Suppressor macrophage treated with lipopolysaccharide for 1 hour (primary cell): ENCODE measurements around the gene PLEKHG4.

Experiments
- DNase-seq, 3 donors: peaks; one replicate each; pipeline ENCODE4 v3.0.0-alpha.2; 2020 to 2022

PLEKHG4 gene

GRCh38 chr16:67279296-67280089 lies at the start of gene PLEKHG4:
TSS of gene PLEKHG4 (plus strand) at chr16:67279532. CDS start at chr16:67280045, 513 bp downstream.
- peak; percentile 69 to 90 (median 83) for DNase-seq

DNA sequence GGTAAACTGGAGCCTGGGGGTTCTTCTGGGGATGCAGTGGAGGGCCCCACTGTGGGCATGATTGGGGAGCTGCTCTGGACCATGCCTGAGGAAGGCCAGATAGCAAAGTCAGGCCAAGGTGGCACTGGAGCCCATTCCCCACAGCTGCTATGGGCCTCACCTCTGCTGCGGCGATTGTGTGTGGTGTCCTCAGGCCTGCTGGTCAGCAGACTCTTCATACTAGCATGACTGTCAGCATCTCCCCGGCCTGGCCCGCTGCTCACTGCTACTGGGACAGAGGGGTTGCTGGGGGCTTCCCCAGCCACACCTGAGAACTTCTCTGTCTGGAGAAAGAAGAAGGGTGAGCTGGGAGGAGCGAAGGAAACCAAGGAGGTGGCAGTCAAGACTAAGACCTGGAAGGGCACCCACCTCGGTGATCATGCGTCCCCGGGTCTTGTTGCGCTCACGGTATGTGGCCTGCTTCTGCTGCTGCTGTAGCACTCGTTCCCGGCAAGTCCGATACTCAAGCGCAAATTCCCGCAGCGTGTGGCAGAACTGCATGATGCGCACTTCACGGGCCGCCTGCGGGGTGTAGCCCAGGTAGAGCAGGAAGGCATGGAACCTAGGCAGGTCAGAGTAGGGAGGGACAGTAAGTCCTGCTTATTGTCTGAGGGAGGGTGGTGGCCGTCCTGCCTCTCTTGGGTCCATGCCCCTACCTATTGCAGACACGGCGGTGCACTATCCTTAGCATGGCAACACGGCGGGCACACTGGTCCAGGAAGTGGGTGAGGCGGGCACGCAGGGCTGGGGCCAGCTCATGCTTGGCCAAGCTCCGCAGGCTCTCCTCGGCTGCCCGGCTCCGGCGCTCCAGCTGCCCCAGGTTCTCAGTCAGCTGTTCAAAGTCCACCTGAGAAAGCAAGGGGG lies 49.2 kb upstream of the PLEKHG4 start:
- no peak for DNase-seq

DNA sequence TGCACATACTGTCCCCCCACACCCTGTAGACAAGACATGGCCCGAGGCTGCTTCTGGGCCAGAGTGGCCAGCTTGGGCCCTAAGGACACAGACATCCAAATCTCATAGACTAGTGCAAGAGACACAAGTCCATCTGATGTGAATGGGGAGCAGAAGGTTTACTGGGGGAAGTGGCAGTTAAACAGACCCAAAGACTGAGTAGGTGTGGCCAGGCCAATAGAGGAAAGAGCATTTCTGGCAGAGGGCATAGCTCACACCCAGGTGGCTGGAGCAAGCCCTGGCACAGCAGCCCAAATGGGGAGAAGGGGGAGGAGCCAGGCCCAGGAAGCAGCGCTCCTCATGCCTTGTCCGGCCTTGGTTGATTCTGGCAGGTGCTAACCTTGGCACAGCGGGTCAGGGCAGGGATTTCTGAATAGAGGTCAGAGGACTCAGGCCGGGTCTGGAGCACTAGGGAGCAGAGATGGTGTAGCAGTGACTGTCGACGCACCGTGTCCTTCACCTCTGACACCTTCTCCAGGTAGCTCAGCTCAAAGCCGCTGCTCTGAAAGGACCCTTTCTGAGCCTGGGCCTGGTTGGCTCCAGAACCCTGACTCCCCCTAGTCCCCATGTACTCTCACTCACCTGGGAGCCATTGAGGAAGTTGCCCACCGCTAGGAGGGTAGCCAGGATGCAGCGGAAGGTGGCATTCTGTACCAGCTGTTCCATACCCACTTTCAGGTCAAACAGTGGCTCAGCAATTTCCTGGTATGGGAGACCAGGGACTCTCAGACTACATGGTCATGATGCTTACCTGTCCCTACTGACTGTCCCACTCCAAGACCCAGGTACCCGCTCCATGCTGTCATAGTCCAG lies 48.3 kb upstream of the PLEKHG4 start:
- no peak for DNase-seq

- no peak for DNase-seq
These were observed 45.7 kb upstream of the PLEKHG4 start for GRCh38 chr16:67233596-67233995.

- DNase-seq, result no peak
These were observed 45.1 kb upstream of the PLEKHG4 start for GRCh38 chr16:67234180-67234597.

GRCh38 chr16:67235816-67236562 lies 43.3 kb upstream of the PLEKHG4 start:
- DNase-seq, result no peak

DNA sequence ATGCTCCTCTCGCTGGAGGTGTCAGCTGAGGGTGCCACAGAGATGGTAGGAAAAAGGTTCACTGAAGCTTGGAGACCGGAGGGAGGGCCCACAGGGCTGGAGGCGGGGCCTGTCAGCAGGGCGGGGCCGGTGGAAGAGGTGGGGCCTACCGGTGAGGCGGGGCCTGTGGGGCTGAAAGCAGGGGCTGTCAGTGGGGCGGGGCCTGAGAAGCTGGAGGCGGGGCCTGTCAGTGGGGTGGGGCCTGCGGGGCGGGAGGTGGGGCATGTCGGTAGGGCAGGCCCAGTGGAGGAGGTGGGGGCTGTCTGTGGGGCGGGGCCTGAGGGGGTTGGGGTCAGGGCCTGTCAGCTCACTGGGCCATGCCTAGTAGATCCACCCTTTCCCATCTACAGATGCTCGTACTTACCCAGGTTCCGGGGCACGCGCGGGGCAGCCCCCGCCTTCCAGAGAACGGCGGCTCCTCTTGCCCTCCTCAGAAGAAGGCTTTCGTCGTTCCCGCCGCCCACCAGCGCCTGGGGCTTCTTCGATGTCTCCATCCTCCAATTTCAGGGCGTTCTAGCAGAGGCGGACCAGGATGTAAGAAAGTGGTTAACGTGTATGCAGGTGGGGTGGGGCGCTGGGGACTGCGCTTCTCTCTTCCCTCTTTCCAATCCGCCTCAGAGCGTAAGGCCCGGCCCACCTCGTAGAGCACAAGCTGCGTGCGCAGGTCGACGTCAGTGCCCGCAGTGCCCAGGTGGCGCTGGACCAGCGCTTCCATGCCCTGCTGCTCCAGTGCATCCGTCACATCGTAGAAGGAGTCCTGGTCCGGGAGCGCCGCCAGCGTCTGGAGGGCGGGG lies 42.6 kb upstream of the PLEKHG4 start:
- peak; percentile 71 to 86 (median 74) for DNase-seq

- DNase-seq, result no peak
These were observed 41.7 kb upstream of the PLEKHG4 start for GRCh38 chr16:67237396-67238277.

- DNase-seq, result no peak
These were observed 41.1 kb upstream of the PLEKHG4 start for GRCh38 chr16:67238278-67238575.

DNA sequence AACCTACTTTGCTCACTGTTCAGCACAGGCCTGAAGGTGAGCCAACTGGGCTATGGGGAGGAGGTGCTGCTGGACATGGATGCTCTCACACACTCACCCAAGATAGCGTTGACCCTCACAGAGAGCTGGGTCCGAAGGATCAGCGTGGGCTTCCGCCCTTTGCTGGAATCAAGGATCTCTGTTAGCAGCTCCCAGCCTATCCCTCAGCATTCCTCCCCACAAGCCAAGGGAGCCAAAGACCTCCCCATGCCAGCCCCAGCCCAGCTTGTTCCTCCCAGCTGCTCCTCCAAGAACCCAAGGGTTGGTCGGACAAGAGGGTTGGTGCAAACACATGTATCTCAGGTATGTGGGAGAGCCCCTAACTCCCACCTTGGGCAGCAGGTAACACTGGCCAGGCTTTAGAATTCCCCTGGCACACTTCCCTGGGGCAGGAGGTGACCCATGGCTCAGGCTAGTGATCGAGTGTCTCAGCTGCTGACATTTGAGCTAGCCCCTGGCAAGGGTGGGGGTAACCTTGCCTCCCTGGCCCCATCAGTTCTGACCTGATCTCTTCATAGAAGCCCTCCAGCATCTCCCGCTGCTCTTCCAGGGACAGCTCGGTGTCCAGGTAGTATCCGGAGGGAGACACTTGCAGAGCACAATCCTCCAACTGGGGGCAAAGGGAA lies 40.4 kb upstream of the PLEKHG4 start:
- no peak for DNase-seq

DNA sequence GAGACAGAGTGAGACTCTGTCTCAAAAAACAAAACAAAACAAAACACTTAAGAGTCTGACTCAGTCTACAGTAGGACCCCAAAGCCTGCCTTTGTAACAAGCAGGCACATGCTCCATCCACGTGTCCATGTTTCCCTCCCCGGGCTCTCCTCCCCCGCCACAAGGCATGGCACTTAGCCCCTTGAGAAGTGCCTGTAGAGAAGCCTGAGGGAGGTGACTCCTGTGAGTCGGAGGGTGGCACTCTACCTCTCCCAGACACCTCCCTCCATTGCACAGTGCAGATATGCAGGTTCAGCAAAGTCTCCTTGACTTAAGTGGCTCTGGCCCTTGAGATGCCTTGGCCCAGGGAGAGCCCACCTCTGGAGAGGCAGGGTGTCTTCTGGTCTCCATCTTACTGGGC lies 38.8 kb upstream of the PLEKHG4 start:
- no peak for DNase-seq

GRCh38 chr16:67241008-67241900 lies 38.1 kb upstream of the PLEKHG4 start:
- peak; percentile 58 to 69 (median 68) for DNase-seq

DNA sequence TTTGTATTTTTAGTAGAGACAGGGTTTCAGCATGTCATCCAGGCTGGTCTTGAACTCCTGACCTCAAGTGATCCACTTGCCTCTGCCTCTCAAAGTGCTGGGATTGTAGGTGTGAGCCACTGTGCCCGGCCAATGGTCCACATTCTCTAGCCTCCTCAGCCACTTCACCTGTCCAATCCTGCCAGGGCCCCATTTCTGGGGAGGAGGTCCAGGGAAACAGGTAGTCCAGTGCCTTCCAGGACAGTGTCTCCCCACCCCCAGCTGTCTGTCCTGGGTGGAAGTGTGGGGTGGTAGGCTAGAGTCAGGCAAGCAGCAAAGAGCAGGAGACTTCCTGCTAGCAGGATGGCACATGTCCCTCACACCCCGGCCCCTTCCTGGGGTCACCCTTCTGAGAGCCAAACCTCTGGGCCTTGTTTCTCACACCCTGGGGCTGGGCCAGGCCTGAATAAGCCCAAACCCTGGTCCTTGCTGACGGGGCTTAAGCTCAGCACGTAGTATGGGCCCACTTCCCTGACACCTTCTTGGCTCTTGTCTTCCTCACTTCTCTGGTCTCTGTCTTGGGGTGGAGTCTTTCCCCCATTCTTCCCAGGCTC lies 37.1 kb upstream of the PLEKHG4 start:
- DNase-seq, result no peak

DNA sequence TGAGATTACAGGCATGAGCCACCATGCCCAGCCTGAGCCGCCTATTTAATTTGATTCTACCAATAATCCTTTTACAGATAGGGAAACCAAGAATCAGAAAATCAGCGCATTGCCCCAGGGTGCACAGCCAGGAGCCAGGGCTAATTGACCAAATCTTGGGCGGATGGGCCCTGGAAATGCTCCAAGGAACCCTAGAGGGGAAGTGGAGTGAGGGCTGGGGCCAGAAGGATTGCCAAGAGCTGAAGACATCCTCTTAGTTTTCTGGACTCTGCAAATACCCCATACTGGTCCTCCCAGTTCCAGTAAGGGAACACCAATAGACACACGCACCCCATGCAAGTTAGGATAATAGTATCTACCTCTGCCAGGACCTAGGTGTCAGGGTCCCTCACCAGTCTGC lies 35.9 kb upstream of the PLEKHG4 start:
- DNase-seq, result peak; percentile 43 to 66 (median 52)

- DNase-seq, result peak; percentile 97 to 100 (median 98)
These were observed 34.7 kb upstream of the PLEKHG4 start for GRCh38 chr16:67244387-67245185.

DNA sequence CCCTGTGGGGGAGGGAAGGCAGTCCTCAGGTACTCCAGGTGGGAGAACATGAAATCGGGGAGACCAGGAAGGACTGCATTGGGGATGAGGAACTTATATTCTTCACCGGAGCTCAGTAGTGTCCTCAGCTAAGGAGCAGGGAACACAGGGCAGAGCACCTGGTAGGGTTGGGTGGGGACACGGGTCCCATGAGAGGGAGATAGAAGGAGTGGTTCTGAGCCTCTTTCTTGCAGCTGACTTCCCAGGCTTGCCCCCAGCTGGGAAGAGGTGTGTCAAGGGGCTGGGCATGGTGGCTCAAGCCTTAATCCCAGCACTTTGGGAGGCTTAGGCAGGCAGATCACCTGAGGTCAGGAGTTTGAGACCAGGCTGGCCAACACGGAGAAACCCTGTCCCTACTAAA lies 34.1 kb upstream of the PLEKHG4 start:
- no peak for DNase-seq

GRCh38 chr16:67245674-67246080 lies 33.7 kb upstream of the PLEKHG4 start:
- DNase-seq, result no peak
